Neutrophil (primary cell): ENCODE data around the gene IBA57.

ENCODE experiments used
- H3K27ac ChIP-seq: fragments of 200-600 bp; sonication (generic); 2 replicates; pipeline ENCODE4 v1.5.1; 2016; ENCODE audit warnings: mild to moderate bottlenecking, moderate library complexity
- H3K27me3 ChIP-seq: fragments of 200-600 bp; sonication (generic); 2 replicates; pipeline ENCODE4 v1.6.0; 2016; ENCODE audit warnings: mild to moderate bottlenecking
- H3K36me3 ChIP-seq: fragments of 200-600 bp; sonication (generic); 2 replicates; pipeline ENCODE4 v1.5.1; 2017
- H3K4me1 ChIP-seq, 2 experiments: fragments of 200-600 bp in 1 of 2; sonication (generic) in 1 of 2; 1 replicate in 1 of 2; 2 replicates in 1 of 2; pipeline versions ENCODE4 v1.5.1 to v1.6.1; 2013 to 2016; ENCODE audit warnings: low read depth in 1 of 2, low read length in 1 of 2, mild to moderate bottlenecking in 1 of 2, moderate library complexity in 1 of 2; ENCODE audit not compliant: control insufficient read depth in 1 of 2, insufficient read depth in 1 of 2
- H3K4me3 ChIP-seq, 2 experiments: fragments of 200-600 bp in 1 of 2; sonication (generic) in 1 of 2; 1 replicate in 1 of 2; 2 replicates in 1 of 2; pipeline ENCODE4 v1.5.1; 2013 to 2016; ENCODE audit warnings: low read depth in 1 of 2, low read length in 1 of 2, mild to moderate bottlenecking in 1 of 2, moderate library complexity in 1 of 2
- H3K9me3 ChIP-seq: fragments of 200-600 bp; sonication (generic); 2 replicates; pipeline ENCODE4 v1.5.1; 2016
- CTCF ChIP-seq: fragments of 200-600 bp; sonication (generic); IDR thresholded peaks from 2 replicates; pipeline ENCODE4 v1.5.1; 2016; ENCODE audit warnings: antibody characterized with exemption

Gene IBA57

GRCh38 chr1:228142701-228143136, 22.9 kb upstream of the IBA57 start:
- H3K4me3 ChIP-seq, result no peak overlapping the region
- H3K36me3 ChIP-seq, result peaks cover 35% of the 10 kb centered on the region
- no peak for TF ChIP-seq CTCF
- H3K9me3 ChIP-seq, result no peaks in the 10 kb centered on the region
- H3K27me3 ChIP-seq, result no peaks in the 10 kb centered on the region
- H3K27ac ChIP-seq, result no peak overlapping the region
- H3K4me1 ChIP-seq, result peaks cover 25 to 27% of the 10 kb centered on the region in 2 experiments

- H3K27me3 ChIP-seq, result no peaks in the 10 kb centered on the region
- H3K4me1 ChIP-seq, result peaks cover 20 to 23% of the 10 kb centered on the region in 2 experiments
- peaks cover 44% of the 10 kb centered on the region for H3K36me3 ChIP-seq
- H3K9me3 ChIP-seq, result no peaks in the 10 kb centered on the region
- H3K27ac ChIP-seq, result no peak overlapping the region
- H3K4me3 ChIP-seq, result no peak overlapping the region
- no peak for TF ChIP-seq CTCF
Measured at GRCh38 chr1:228143480-228144192, 22.0 kb upstream of the IBA57 start.

GRCh38 chr1:228144193-228144992, 21.2 kb upstream of the IBA57 start:
- H3K27me3 ChIP-seq, result no peaks in the 10 kb centered on the region
- no peak overlapping the region for H3K4me3 ChIP-seq
- peaks cover 20% of the 10 kb centered on the region in 2 experiments for H3K4me1 ChIP-seq
- TF ChIP-seq CTCF, result no peak
- no peaks in the 10 kb centered on the region for H3K9me3 ChIP-seq
- peaks cover 51% of the 10 kb centered on the region for H3K36me3 ChIP-seq
- H3K27ac ChIP-seq, result no peak overlapping the region

GRCh38 chr1:228144993-228145343, 20.6 kb upstream of the IBA57 start:
- TF ChIP-seq CTCF, result no peak
- H3K27me3 ChIP-seq, result no peaks in the 10 kb centered on the region
- peaks cover 57% of the 10 kb centered on the region for H3K36me3 ChIP-seq
- no peak overlapping the region for H3K27ac ChIP-seq
- H3K4me1 ChIP-seq, result peaks cover 18 to 20% of the 10 kb centered on the region in 2 experiments
- H3K4me3 ChIP-seq, result no peak overlapping the region
- H3K9me3 ChIP-seq, result no peaks in the 10 kb centered on the region

GRCh38 chr1:228145463-228146416, 19.9 kb upstream of the IBA57 start:
- Histone ChIP-seq H3K27ac (no peak overlapping the region), H3K36me3 (peaks cover 60% of the 10 kb centered on the region), H3K9me3 (no peaks in the 10 kb centered on the region), H3K4me3 (no peak overlapping the region), H3K27me3 (no peaks in the 10 kb centered on the region), H3K4me1 (peaks cover 15 to 17% of the 10 kb centered on the region in 2 experiments)
- no peak for TF ChIP-seq CTCF
